H1 (cell line): ENCODE measurements around the gene NTNG2.

ENCODE experiments used
- CTCF ChIP-seq, 3 experiments: IDR thresholded peaks; 1 replicate in 2 of 3; 2 replicates in 1 of 3; pipeline versions ENCODE4 v1.5.1 to v1.6.1; 2011; ENCODE audit warnings: low read length in 3 of 3, mild to moderate bottlenecking in 3 of 3, inconsistent platforms in 2 of 3, low read depth in 1 of 3, moderate library complexity in 1 of 3; ENCODE audit not compliant: insufficient read depth in 1 of 3; ENCODE audit errors: control extremely low read depth in 1 of 3
- EP300 ChIP-seq, 2 experiments: IDR thresholded peaks; 1 replicate in 1 of 2; 2 replicates in 1 of 2; pipeline ENCODE4 v1.6.1; 2011 to 2012; ENCODE audit warnings: low read depth in 2 of 2, low read length in 2 of 2, mild to moderate bottlenecking in 2 of 2, borderline replicate concordance in 1 of 2, inconsistent platforms in 1 of 2, moderate library complexity in 1 of 2
- EZH2 ChIP-seq: fragments of 200-600 bp; sonication (generic); IDR thresholded peaks from 2 replicates; pipeline ENCODE4 v1.7.1; 2012; ENCODE audit warnings: low read depth, mild to moderate bottlenecking, moderate library complexity, low read length, inconsistent platforms; ENCODE audit not compliant: severe bottlenecking
- JUND ChIP-seq: IDR thresholded peaks from 2 replicates; pipeline ENCODE4 v1.6.1; 2011; ENCODE audit warnings: mild to moderate bottlenecking, improper control_type of control experiment, low read length
- MAFK ChIP-seq: IDR thresholded peaks from 2 replicates; pipeline ENCODE4 v1.6.1; 2012; ENCODE audit warnings: low read depth, mild to moderate bottlenecking, improper control_type of control experiment, low read length
- POLR2A ChIP-seq, 2 experiments: IDR thresholded peaks; 1 replicate in 1 of 2; 2 replicates in 1 of 2; pipeline ENCODE4 v1.6.1; 2011; ENCODE audit warnings: low read depth in 2 of 2, low read length in 2 of 2, mild to moderate bottlenecking in 2 of 2; ENCODE audit errors: control extremely low read depth in 1 of 2
- POLR2AphosphoS5 ChIP-seq: IDR thresholded peaks from 2 replicates; pipeline ENCODE4 v1.6.1; 2011; ENCODE audit warnings: low read depth, low read length
- RNF2 ChIP-seq: fragments of 200-900, 300-1000 bp; sonication (generic); IDR thresholded peaks from 2 replicates; pipeline ENCODE4 v1.7.1; 2016; ENCODE audit warnings: borderline replicate concordance, low read depth, mild to moderate bottlenecking, antibody characterized with exemption, low read length; ENCODE audit not compliant: poor library complexity, severe bottlenecking; ENCODE audit errors: missing control alignments
- SIN3A ChIP-seq, 2 experiments: IDR thresholded peaks in 1 of 2; conservative IDR thresholded peaks in 1 of 2; 2 replicates each; pipeline ENCODE4 v1.6.1; 2011 to 2012; ENCODE audit warnings: low read length in 2 of 2, improper control_type of control experiment in 1 of 2, low read depth in 1 of 2, mild to moderate bottlenecking in 1 of 2
- TAF1 ChIP-seq: IDR thresholded peaks from 2 replicates; pipeline ENCODE4 v1.6.1; 2011; ENCODE audit warnings: mild to moderate bottlenecking, low read depth, low read length
- TF ChIP-seq, protein P1 (sequence below): IDR thresholded peaks from 2 replicates; pipeline ENCODE4 v1.6.1; 2012; ENCODE audit warnings: inconsistent platforms
- TF ChIP-seq, protein P2 (sequence below): IDR thresholded peaks from 2 replicates; pipeline ENCODE4 v1.6.1; 2012; ENCODE audit warnings: inconsistent platforms
- TF ChIP-seq, protein P3 (sequence below): fragments of 300-600 bp; sonication (generic); IDR thresholded peaks from 2 replicates; pipeline ENCODE4 v1.7.1; 2012; ENCODE audit warnings: low read length, moderate library complexity, mild to moderate bottlenecking, inconsistent platforms; ENCODE audit not compliant: insufficient replicate concordance

- TF ChIP-seq POLR2A (IDR thresholded peaks at IDR 0.05; ENCODE audit: control extremely low read depth in 1 of 2, low read depth in 2 of 2, low read length in 2 of 2), result no peak
- no peak for TF ChIP-seq SIN3A (conservative IDR thresholded peaks at IDR 0.05 in 1 of 2, IDR thresholded peaks at IDR 0.05 in 1 of 2; ENCODE audit: low read depth in 1 of 2, low read length in 2 of 2)
- TF ChIP-seq, protein P1, sequence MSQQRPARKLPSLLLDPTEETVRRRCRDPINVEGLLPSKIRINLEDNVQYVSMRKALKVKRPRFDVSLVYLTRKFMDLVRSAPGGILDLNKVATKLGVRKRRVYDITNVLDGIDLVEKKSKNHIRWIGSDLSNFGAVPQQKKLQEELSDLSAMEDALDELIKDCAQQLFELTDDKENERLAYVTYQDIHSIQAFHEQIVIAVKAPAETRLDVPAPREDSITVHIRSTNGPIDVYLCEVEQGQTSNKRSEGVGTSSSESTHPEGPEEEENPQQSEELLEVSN, result no peak
- TF ChIP-seq, protein P2, sequence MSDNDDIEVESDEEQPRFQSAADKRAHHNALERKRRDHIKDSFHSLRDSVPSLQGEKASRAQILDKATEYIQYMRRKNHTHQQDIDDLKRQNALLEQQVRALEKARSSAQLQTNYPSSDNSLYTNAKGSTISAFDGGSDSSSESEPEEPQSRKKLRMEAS, result no peak
- TF ChIP-seq EZH2, result no peak
- no peak for TF ChIP-seq TAF1
- TF ChIP-seq CTCF (IDR thresholded peaks at IDR 0.05; ENCODE audit: control extremely low read depth in 1 of 3, insufficient read depth in 1 of 3, low read depth in 1 of 3, low read length in 3 of 3), result no peak
- TF ChIP-seq MAFK, result no peak
- TF ChIP-seq JUND, result no peak
- TF ChIP-seq EP300 (IDR thresholded peaks at IDR 0.05; ENCODE audit: borderline replicate concordance in 1 of 2, low read depth in 2 of 2, low read length in 2 of 2), result no peak
- no peak for TF ChIP-seq RNF2
- TF ChIP-seq, protein P3, sequence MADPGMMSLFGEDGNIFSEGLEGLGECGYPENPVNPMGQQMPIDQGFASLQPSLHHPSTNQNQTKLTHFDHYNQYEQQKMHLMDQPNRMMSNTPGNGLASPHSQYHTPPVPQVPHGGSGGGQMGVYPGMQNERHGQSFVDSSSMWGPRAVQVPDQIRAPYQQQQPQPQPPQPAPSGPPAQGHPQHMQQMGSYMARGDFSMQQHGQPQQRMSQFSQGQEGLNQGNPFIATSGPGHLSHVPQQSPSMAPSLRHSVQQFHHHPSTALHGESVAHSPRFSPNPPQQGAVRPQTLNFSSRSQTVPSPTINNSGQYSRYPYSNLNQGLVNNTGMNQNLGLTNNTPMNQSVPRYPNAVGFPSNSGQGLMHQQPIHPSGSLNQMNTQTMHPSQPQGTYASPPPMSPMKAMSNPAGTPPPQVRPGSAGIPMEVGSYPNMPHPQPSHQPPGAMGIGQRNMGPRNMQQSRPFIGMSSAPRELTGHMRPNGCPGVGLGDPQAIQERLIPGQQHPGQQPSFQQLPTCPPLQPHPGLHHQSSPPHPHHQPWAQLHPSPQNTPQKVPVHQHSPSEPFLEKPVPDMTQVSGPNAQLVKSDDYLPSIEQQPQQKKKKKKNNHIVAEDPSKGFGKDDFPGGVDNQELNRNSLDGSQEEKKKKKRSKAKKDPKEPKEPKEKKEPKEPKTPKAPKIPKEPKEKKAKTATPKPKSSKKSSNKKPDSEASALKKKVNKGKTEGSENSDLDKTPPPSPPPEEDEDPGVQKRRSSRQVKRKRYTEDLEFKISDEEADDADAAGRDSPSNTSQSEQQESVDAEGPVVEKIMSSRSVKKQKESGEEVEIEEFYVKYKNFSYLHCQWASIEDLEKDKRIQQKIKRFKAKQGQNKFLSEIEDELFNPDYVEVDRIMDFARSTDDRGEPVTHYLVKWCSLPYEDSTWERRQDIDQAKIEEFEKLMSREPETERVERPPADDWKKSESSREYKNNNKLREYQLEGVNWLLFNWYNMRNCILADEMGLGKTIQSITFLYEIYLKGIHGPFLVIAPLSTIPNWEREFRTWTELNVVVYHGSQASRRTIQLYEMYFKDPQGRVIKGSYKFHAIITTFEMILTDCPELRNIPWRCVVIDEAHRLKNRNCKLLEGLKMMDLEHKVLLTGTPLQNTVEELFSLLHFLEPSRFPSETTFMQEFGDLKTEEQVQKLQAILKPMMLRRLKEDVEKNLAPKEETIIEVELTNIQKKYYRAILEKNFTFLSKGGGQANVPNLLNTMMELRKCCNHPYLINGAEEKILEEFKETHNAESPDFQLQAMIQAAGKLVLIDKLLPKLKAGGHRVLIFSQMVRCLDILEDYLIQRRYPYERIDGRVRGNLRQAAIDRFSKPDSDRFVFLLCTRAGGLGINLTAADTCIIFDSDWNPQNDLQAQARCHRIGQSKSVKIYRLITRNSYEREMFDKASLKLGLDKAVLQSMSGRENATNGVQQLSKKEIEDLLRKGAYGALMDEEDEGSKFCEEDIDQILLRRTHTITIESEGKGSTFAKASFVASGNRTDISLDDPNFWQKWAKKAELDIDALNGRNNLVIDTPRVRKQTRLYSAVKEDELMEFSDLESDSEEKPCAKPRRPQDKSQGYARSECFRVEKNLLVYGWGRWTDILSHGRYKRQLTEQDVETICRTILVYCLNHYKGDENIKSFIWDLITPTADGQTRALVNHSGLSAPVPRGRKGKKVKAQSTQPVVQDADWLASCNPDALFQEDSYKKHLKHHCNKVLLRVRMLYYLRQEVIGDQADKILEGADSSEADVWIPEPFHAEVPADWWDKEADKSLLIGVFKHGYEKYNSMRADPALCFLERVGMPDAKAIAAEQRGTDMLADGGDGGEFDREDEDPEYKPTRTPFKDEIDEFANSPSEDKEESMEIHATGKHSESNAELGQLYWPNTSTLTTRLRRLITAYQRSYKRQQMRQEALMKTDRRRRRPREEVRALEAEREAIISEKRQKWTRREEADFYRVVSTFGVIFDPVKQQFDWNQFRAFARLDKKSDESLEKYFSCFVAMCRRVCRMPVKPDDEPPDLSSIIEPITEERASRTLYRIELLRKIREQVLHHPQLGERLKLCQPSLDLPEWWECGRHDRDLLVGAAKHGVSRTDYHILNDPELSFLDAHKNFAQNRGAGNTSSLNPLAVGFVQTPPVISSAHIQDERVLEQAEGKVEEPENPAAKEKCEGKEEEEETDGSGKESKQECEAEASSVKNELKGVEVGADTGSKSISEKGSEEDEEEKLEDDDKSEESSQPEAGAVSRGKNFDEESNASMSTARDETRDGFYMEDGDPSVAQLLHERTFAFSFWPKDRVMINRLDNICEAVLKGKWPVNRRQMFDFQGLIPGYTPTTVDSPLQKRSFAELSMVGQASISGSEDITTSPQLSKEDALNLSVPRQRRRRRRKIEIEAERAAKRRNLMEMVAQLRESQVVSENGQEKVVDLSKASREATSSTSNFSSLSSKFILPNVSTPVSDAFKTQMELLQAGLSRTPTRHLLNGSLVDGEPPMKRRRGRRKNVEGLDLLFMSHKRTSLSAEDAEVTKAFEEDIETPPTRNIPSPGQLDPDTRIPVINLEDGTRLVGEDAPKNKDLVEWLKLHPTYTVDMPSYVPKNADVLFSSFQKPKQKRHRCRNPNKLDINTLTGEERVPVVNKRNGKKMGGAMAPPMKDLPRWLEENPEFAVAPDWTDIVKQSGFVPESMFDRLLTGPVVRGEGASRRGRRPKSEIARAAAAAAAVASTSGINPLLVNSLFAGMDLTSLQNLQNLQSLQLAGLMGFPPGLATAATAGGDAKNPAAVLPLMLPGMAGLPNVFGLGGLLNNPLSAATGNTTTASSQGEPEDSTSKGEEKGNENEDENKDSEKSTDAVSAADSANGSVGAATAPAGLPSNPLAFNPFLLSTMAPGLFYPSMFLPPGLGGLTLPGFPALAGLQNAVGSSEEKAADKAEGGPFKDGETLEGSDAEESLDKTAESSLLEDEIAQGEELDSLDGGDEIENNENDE, result no peak
- TF ChIP-seq POLR2AphosphoS5, result no peak
Measured at GRCh38 chr9:132236662-132237311, 74.9 kb downstream of the NTNG2 start.
